Naive thymus-derived CD4-positive, alpha-beta T cell (primary cell): Measurements from ENCODE around the gene LRMDA. TPM values are rescaled to one million over a fixed set of nuclear protein-coding genes. Genes with fewer than 3 reads are reported as not detected.

ENCODE experiments used
- ATAC-seq: fragments of 150-1000 bp; cut with Tn5 transposase; 2 replicates; pipeline ENCODE4 v1.10.0; 2021; ENCODE audit warnings: mild to moderate bottlenecking, moderate library complexity
- CTCF ChIA-PET: fragments of 350-600 bp; sonication (Branson Sonifier 250); formaldehyde crosslinking; loops from one replicate; lab custom pipeline; 2021; ENCODE audit warnings: antibody characterized with exemption; lab: Charles Lee
- POLR2A ChIA-PET: fragments of 350-600 bp; sonication (Branson Sonifier 250); formaldehyde crosslinking; loops from one replicate; lab custom pipeline; 2021; ENCODE audit warnings: antibody characterized with exemption, inconsistent platforms; lab: Charles Lee
- DNase-seq, 9 donors: peaks; one replicate each; pipeline versions ENCODE4 v3.0.0 to v3.0.0-alpha.2; 2020 to 2022; ENCODE audit warnings: mixed read lengths in 1 of 9
- H3K27ac ChIP-seq: one replicate; pipeline ENCODE4 v1.7.0; 2013; ENCODE audit warnings: mild to moderate bottlenecking, low read depth, low read length, moderate library complexity
- H3K27me3 ChIP-seq, 2 donors: one replicate each; pipeline ENCODE4 v1.7.0; 2013; ENCODE audit warnings: low read length in 2 of 2, mild to moderate bottlenecking in 2 of 2, moderate library complexity in 2 of 2; ENCODE audit not compliant: control insufficient read depth in 2 of 2, insufficient read depth in 2 of 2
- H3K36me3 ChIP-seq, 3 experiments: 1 replicate in 2 of 3; 2 replicates in 1 of 3; pipeline ENCODE4 v1.7.0; 2013; ENCODE audit warnings: low read length in 3 of 3, mild to moderate bottlenecking in 3 of 3, moderate library complexity in 1 of 3; ENCODE audit not compliant: insufficient read depth in 3 of 3, control insufficient read depth in 2 of 3
- H3K4me1 ChIP-seq, 2 donors: one replicate each; pipeline ENCODE4 v1.7.0; 2013; ENCODE audit warnings: low read length in 2 of 2, mild to moderate bottlenecking in 2 of 2, moderate library complexity in 1 of 2; ENCODE audit not compliant: control insufficient read depth in 2 of 2, insufficient read depth in 2 of 2
- H3K4me3 ChIP-seq: 2 replicates; pipeline ENCODE4 v1.7.0; 2013; ENCODE audit warnings: mild to moderate bottlenecking, low read length
- H3K9me3 ChIP-seq, 3 experiments: 1 replicate in 2 of 3; 2 replicates in 1 of 3; pipeline ENCODE4 v1.7.0; 2013; ENCODE audit warnings: low read length in 3 of 3; ENCODE audit not compliant: control insufficient read depth in 2 of 3
- H3K27ac Mint-ChIP-seq, 9 donors: one replicate each; pipeline ENCODE4 v1.8.0; 2020 to 2022; ENCODE audit warnings: mixed read lengths in 9 of 9, mild to moderate bottlenecking in 8 of 9, moderate library complexity in 5 of 9, inconsistent platforms in 2 of 9
- H3K27me3 Mint-ChIP-seq, 5 donors: one replicate each; pipeline ENCODE4 v1.8.0; 2021 to 2022; ENCODE audit warnings: mixed read lengths in 5 of 5, mild to moderate bottlenecking in 1 of 5
- H3K36me3 Mint-ChIP-seq, 5 donors: one replicate each; pipeline ENCODE4 v1.8.0; 2020 to 2022; ENCODE audit warnings: mixed read lengths in 5 of 5, mild to moderate bottlenecking in 3 of 5, inconsistent platforms in 1 of 5
- H3K4me1 Mint-ChIP-seq, 7 donors: one replicate each; pipeline ENCODE4 v1.8.0; 2020 to 2022; ENCODE audit warnings: mixed read lengths in 7 of 7, mild to moderate bottlenecking in 3 of 7, inconsistent platforms in 1 of 7
- H3K4me3 Mint-ChIP-seq, 10 donors: one replicate each; pipeline ENCODE4 v1.8.0; 2020 to 2022; ENCODE audit warnings: mild to moderate bottlenecking in 10 of 10, mixed read lengths in 10 of 10, moderate library complexity in 6 of 10, inconsistent platforms in 2 of 10
- H3K9me3 Mint-ChIP-seq, 11 donors: one replicate each; pipeline ENCODE4 v1.8.0; 2020 to 2022; ENCODE audit warnings: mixed read lengths in 11 of 11, mild to moderate bottlenecking in 4 of 11, inconsistent platforms in 1 of 11, moderate library complexity in 1 of 11
- intact Hi-C, 2 donors: fragments of 100-400 bp; cut with micrococcal nuclease; formaldehyde crosslinking; loops; one replicate each; pipeline ENCODE4 v1.15.1; 2023
- polyA plus RNA-seq, 2 donors: library from polyadenylated mRNA; unstranded; fragments of 300-500 nt; fragmentation: Illumina TruSeq; gene quantifications; one replicate each; pipeline ENCODE4 v1.2.3, GENCODE V29; 2021
- total RNA-seq, 6 experiments: library from RNA in 5 of 6; stranded (reverse) in 5 of 6; gene quantifications; 1 replicate in 5 of 6; 2 replicates in 1 of 6; pipeline ENCODE4 v1.2.3 and lab custom pipeline; 2021 to 2026

The LRMDA gene
- total and polyA plus RNA-seq, 7 experiments from 2014 or later: 0.57 to 14.9 (median 3.0) TPM; not detected in 4

DNA sequence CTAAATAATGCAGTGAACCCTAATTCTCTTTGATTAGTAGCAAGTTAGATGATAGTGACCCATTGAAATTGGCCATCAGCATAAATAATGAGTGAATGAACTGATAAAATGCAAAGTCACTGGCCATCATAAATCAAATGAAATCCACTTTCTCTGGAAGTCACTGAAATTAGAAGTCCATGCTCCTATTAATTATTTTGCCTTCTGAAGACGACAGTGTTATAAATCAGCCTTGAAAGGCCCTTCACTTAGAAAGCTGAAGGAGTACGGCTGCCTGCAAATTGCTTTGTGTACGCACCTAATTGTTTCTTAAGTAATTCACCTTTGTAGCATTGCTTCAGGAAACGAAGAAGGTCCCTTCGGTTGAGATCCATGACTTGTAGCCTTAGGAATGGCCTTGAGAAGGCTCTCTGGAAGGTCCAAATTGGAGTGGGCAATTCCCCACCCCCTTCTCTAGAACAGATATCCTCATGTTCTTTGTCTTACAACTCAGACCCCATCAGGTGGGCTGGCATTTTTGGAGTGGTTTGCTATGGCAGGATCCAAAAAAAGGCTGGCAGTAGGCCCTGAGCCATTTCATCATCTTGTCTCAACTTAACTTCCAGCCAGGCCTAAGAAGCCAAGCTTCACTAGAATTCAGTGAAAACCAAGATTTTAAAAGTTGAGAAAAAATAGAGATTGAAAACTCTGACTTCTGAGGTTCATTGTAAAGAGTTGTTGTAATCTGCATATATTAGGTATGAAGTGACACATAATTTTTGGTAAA is 420.3 kb downstream of the LRMDA start:
- no peaks in the 10 kb centered on the region for H3K4me1 ChIP-seq
- POLR2A ChIA-PET: interaction anchor here (0.7 kb wide), 1 partner anchor 357 kb away, joined by 3 read pairs; no protein-coding TSS in a partner anchor
- no peaks in the 10 kb centered on the region for H3K27me3 ChIP-seq
- Mint-ChIP-seq H3K4me1 (no peaks in the 10 kb centered on the region), H3K27me3 (no peaks in the 10 kb centered on the region), H3K36me3 (no peaks in the 10 kb centered on the region), H3K27ac (no peak overlapping the region), H3K9me3 (peaks cover 0 to 5% (median 0%) of the 10 kb centered on the region in 11 donors), H3K4me3 (no peak overlapping the region)
- CTCF ChIA-PET: no interaction called here
- H3K27ac ChIP-seq: no peak overlapping the region
- no peaks in the 10 kb centered on the region for H3K36me3 ChIP-seq
- no peak overlapping the region for H3K4me3 ChIP-seq
- no peak for ATAC-seq
- intact Hi-C loops: no loop called here
- H3K9me3 ChIP-seq: no peaks in the 10 kb centered on the region
- DNase-seq: no peak

DNA sequence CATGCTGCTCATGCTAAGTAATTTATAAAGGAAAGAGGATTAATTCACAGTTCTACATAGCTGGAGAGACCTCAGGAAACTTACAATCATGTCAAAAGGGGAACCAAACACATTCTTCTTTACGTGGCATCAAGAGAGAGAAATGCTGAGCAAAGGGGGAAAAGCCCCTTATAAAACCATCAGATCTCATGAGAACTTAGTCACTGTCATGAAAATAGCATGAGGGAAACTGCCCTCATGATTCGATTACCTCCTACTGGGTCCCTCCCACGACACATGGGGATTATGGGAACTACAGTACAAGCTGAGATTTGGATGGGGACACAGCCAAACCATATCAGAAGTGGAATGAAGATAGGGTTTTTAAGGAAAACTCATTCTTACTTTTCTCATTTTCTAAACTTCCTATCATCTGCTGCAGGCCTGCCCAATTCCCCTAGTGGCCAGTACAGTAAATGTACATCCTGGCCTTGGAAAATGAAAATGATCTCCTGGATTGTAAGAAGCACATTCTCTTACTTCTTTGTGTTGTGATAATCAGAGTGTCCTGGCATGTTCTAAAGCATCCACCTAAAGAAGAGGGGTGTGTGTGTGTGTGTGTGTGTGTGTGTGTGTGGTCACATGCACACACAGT is 421.5 kb downstream of the LRMDA start:
- H3K4me3 Mint-ChIP-seq: no peak overlapping the region
- Histone ChIP-seq H3K27ac (no peak overlapping the region), H3K4me3 (no peak overlapping the region), H3K36me3 (no peaks in the 10 kb centered on the region), H3K9me3 (no peaks in the 10 kb centered on the region), H3K4me1 (no peaks in the 10 kb centered on the region), H3K27me3 (no peaks in the 10 kb centered on the region)
- no peaks in the 10 kb centered on the region for H3K36me3 Mint-ChIP-seq
- intact Hi-C loops: no loop called here
- ATAC-seq (no peak), DNase-seq (no peak)
- no peaks in the 10 kb centered on the region for H3K27me3 Mint-ChIP-seq
- CTCF ChIA-PET: interaction anchor here (0.6 kb wide), 1 partner anchor 90 kb away, joined by 4 read pairs; no protein-coding TSS in a partner anchor
- POLR2A ChIA-PET: no interaction called here
- H3K27ac Mint-ChIP-seq: no peak overlapping the region
- peaks cover 0 to 5% (median 0%) of the 10 kb centered on the region in 11 donors for H3K9me3 Mint-ChIP-seq
- H3K4me1 Mint-ChIP-seq: no peaks in the 10 kb centered on the region

- Mint-ChIP-seq H3K27ac (no peak overlapping the region), H3K4me3 (no peak overlapping the region), H3K4me1 (no peaks in the 10 kb centered on the region), H3K36me3 (no peaks in the 10 kb centered on the region), H3K27me3 (peaks cover 0 to 6% (median 0%) of the 10 kb centered on the region in 5 donors), H3K9me3 (no peaks in the 10 kb centered on the region)
- intact Hi-C loops: no loop called here
- H3K4me3 ChIP-seq: no peak overlapping the region
- H3K4me1 ChIP-seq: no peaks in the 10 kb centered on the region
- CTCF ChIA-PET: no interaction called here
- no peak overlapping the region for H3K27ac ChIP-seq
- no peaks in the 10 kb centered on the region for H3K27me3 ChIP-seq
- no peaks in the 10 kb centered on the region for H3K9me3 ChIP-seq
- DNase-seq (no peak), ATAC-seq (no peak)
- POLR2A ChIA-PET: no interaction called here
- H3K36me3 ChIP-seq: no peaks in the 10 kb centered on the region
These were observed 425.9 kb downstream of the LRMDA start for GRCh38 chr10:75857269-75857846.

GRCh38 chr10:75857896-75858295 is 426.5 kb downstream of the LRMDA start:
- Histone ChIP-seq H3K27ac (no peak overlapping the region), H3K36me3 (no peaks in the 10 kb centered on the region), H3K27me3 (no peaks in the 10 kb centered on the region), H3K9me3 (no peaks in the 10 kb centered on the region), H3K4me1 (no peaks in the 10 kb centered on the region), H3K4me3 (no peak overlapping the region)
- ChIA-PET POLR2A (no interaction called here), CTCF (no interaction called here)
- Mint-ChIP-seq H3K36me3 (no peaks in the 10 kb centered on the region), H3K9me3 (no peaks in the 10 kb centered on the region), H3K27me3 (peaks cover 0 to 6% (median 0%) of the 10 kb centered on the region in 5 donors), H3K4me3 (no peak overlapping the region), H3K4me1 (no peaks in the 10 kb centered on the region), H3K27ac (no peak overlapping the region)
- no peak for ATAC-seq
- intact Hi-C loops: no loop called here
- no peak for DNase-seq

- ChIA-PET CTCF (no interaction called here), POLR2A (no interaction called here)
- H3K36me3 Mint-ChIP-seq: no peaks in the 10 kb centered on the region
- ATAC-seq: no peak
- intact Hi-C loops: no loop called here
- no peaks in the 10 kb centered on the region for H3K27me3 ChIP-seq
- no peak overlapping the region for H3K27ac Mint-ChIP-seq
- no peak overlapping the region for H3K4me3 ChIP-seq
- peaks cover 0 to 6% (median 0%) of the 10 kb centered on the region in 5 donors for H3K27me3 Mint-ChIP-seq
- H3K9me3 ChIP-seq: no peaks in the 10 kb centered on the region
- H3K4me1 ChIP-seq: no peaks in the 10 kb centered on the region
- H3K9me3 Mint-ChIP-seq: no peaks in the 10 kb centered on the region
- no peak overlapping the region for H3K27ac ChIP-seq
- no peak for DNase-seq
- H3K4me3 Mint-ChIP-seq: no peak overlapping the region
- no peaks in the 10 kb centered on the region for H3K36me3 ChIP-seq
- no peaks in the 10 kb centered on the region for H3K4me1 Mint-ChIP-seq
These were observed 426.9 kb downstream of the LRMDA start for GRCh38 chr10:75858339-75858738.

DNA sequence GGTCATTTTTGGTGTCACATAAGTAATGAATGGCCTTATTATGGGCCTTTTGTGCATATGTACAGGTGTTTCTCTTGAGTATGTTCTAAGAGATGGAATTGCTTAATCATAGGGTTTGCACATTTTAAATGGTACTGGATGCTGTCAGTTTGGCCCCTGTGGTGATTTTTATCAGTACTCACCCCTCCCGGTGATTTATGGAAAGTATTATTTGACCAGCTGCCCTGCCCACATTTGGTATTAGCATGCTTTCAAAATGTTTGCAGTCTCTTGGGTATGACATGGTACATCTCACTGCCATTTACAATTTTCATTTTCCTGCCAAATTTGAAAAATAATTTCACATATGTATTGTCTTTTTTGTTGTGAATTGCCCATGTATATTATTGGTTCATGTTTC is 427.7 kb downstream of the LRMDA start:
- POLR2A ChIA-PET: no interaction called here
- intact Hi-C loops: no loop called here

More for the DNA sequence above, 427.7 kb downstream of the LRMDA start:
- no peaks in the 10 kb centered on the region for H3K9me3 Mint-ChIP-seq
- DNase-seq (no peak), ATAC-seq (no peak)
- H3K36me3 Mint-ChIP-seq: no peaks in the 10 kb centered on the region
- no peak overlapping the region for H3K4me3 Mint-ChIP-seq
- Histone ChIP-seq H3K27me3 (no peaks in the 10 kb centered on the region), H3K9me3 (no peaks in the 10 kb centered on the region), H3K4me1 (no peaks in the 10 kb centered on the region), H3K4me3 (no peak overlapping the region), H3K36me3 (no peaks in the 10 kb centered on the region), H3K27ac (no peak overlapping the region)
- no peaks in the 10 kb centered on the region for H3K4me1 Mint-ChIP-seq
- peaks cover 0 to 6% (median 0%) of the 10 kb centered on the region in 5 donors for H3K27me3 Mint-ChIP-seq
- CTCF ChIA-PET: no interaction called here
- no peak overlapping the region for H3K27ac Mint-ChIP-seq
